HepG2 (cell line): ENCODE measurements around the gene BRAT1. TPM values are rescaled to one million over a fixed set of nuclear protein-coding genes. Genes with fewer than 3 reads are reported as not detected.

Experiments
- ATAC-seq: fragments of 200-7000 bp; cut with Tn5 transposase; 3 replicates; pipeline ENCODE4 v1.9.1; 2020; ENCODE audit warnings: mild to moderate bottlenecking, moderate library complexity
- BruUV-seq: library from RNA; stranded (reverse); fragments of 400-500 nt; replicated peaks from 2 replicates; lab custom pipeline; 2021; lab: Mats Ljungman, UMichigan
- CTCF ChIA-PET: fragments of 300-600 bp; formaldehyde crosslinking; extraction: SDS; loops from one replicate; lab custom pipeline; 2021; ENCODE audit warnings: low total read pairs, inconsistent platforms, low intra/inter-chr PET ratio; lab: Yijun Ruan, JAX
- POLR2A ChIA-PET: fragments of 350-600 bp; sonication (Branson Sonifier 250); formaldehyde crosslinking; loops from one replicate; lab custom pipeline; 2020; ENCODE audit warnings: antibody characterized with exemption, inconsistent platforms; lab: Yijun Ruan, JAX
- DNase-seq: peaks from one replicate; pipeline ENCODE4 v3.0.0-alpha.2; 2015; ENCODE audit warnings: low spot score
- FAIRE-seq: peaks from 3 replicates; lab custom pipeline; 2011; peaks lifted over from hg19 to GRCh38; lab: Jason Lieb, UNC
- H2AFZ ChIP-seq: one replicate; pipeline ENCODE4 v1.6.1; 2011; ENCODE audit warnings: low read length, inconsistent platforms
- H3K27ac ChIP-seq: fragments of 300-600 bp; 3 replicates; pipeline ENCODE4 v1.8.0; 2011; ENCODE audit warnings: mixed run types, mild to moderate bottlenecking, mixed read lengths, low read length, inconsistent platforms; ENCODE audit not compliant: insufficient read depth; ENCODE audit errors: extremely low read length
- H3K27me3 ChIP-seq, 2 experiments: fragments of 200-600 bp in 1 of 2; 2 replicates in 1 of 2; 3 replicates in 1 of 2; pipeline versions ENCODE4 v1.6.0 to v1.8.0; 2011; ENCODE audit warnings: low read length in 2 of 2, mild to moderate bottlenecking in 2 of 2, moderate library complexity in 2 of 2, inconsistent platforms in 1 of 2; ENCODE audit not compliant: insufficient read depth in 2 of 2, control insufficient read depth in 1 of 2
- H3K36me3 ChIP-seq, 2 experiments: fragments of 200-600 bp in 1 of 2; replicated peaks in 1 of 2; 2 replicates in 1 of 2; 3 replicates in 1 of 2; pipeline versions ENCODE4 v1.5.1 to v1.8.0; 2011; ENCODE audit warnings: low read length in 2 of 2, inconsistent platforms in 1 of 2; ENCODE audit not compliant: insufficient read depth in 2 of 2, control insufficient read depth in 1 of 2
- H3K4me1 ChIP-seq: 2 replicates; pipeline ENCODE4 v1.5.1; 2012; ENCODE audit warnings: low read length, inconsistent platforms; ENCODE audit not compliant: insufficient read depth
- H3K4me2 ChIP-seq: 2 replicates; pipeline ENCODE4 v1.6.0; 2011; ENCODE audit warnings: low read depth, low read length, inconsistent platforms
- H3K4me3 ChIP-seq, 3 experiments: fragments of 200-600 bp in 1 of 3; sonication (generic), shearing (Covaris generic) in 1 of 3; replicated peaks in 1 of 3; 2 replicates each; pipeline ENCODE4 v1.5.1; 2011 to 2016; ENCODE audit warnings: low read length in 3 of 3, inconsistent platforms in 2 of 3, low read depth in 2 of 3, mild to moderate bottlenecking in 2 of 3, control low read depth in 1 of 3, mixed read lengths in 1 of 3; ENCODE audit not compliant: insufficient read depth in 1 of 3
- H3K79me2 ChIP-seq: one replicate; pipeline ENCODE4 v1.6.1; 2011; ENCODE audit warnings: low read length, inconsistent platforms; ENCODE audit not compliant: insufficient read depth
- H3K9ac ChIP-seq: 2 replicates; pipeline ENCODE4 v1.6.0; 2011; ENCODE audit warnings: mild to moderate bottlenecking, low read depth, low read length, inconsistent platforms; ENCODE audit not compliant: insufficient read depth
- H3K9me3 ChIP-seq: 2 replicates; pipeline ENCODE4 v1.5.1; 2012; ENCODE audit warnings: mild to moderate bottlenecking, low read length
- H4K20me1 ChIP-seq: 2 replicates; pipeline ENCODE4 v1.6.0; 2011; ENCODE audit warnings: inconsistent platforms, mild to moderate bottlenecking, low read length, moderate library complexity; ENCODE audit not compliant: insufficient read depth
- RAD21 ChIP-seq: fragments of 450-650 bp; formaldehyde crosslinking; IDR thresholded peaks from 2 replicates; pipeline ENCODE4 v1.5.0; 2020; ENCODE audit warnings: mild to moderate bottlenecking
- RARG ChIP-seq: sonication (generic); formaldehyde crosslinking; IDR thresholded peaks from 2 replicates; pipeline ENCODE4 v1.4.0; 2020; ENCODE audit warnings: low read depth, mild to moderate bottlenecking, missing genetic modification reagents
- ZNF235 ChIP-seq: sonication (generic); formaldehyde crosslinking; IDR thresholded peaks from 2 replicates; pipeline ENCODE4 v1.8.1; 2023; ENCODE audit warnings: mild to moderate bottlenecking, missing genetic modification reagents, borderline replicate concordance
- ZNF556 ChIP-seq: sonication (generic); formaldehyde crosslinking; IDR thresholded peaks from 2 replicates; pipeline ENCODE4 v1.4.0; 2020; ENCODE audit warnings: mild to moderate bottlenecking, missing genetic modification reagents, borderline replicate concordance
- ZNF878 ChIP-seq: sonication (generic); formaldehyde crosslinking; IDR thresholded peaks from 2 replicates; pipeline ENCODE4 v1.8.1; 2023; ENCODE audit warnings: mild to moderate bottlenecking, missing genetic modification reagents, moderate library complexity
- WGBS: methylation state at CpG from one replicate; pipeline ENCODE4 v1.1.6; 2017; ENCODE audit warnings: low lambda C conversion rate; 5-methylcytosine and 5-hydroxymethylcytosine counted together
- in situ Hi-C: cut with HindIII; loops from 2 replicates; pipeline ENCODE4 v1.10.0; 2017; ENCODE audit warnings: low pct_unique_long_range_greater_than_20kb; ENCODE audit not compliant: extremely low pct_ligation_motif_present
- intact Hi-C: fragments of 100-400 bp; cut with micrococcal nuclease; formaldehyde crosslinking; loops from one replicate; pipeline ENCODE4 v1.10.0; 2022; ENCODE audit not compliant: unreplicated experiment
- polyA plus RNA-seq, 8 experiments: library from polyadenylated mRNA; depleted of rRNA in 3 of 8; stranded (reverse) in 7 of 8; unstranded in 1 of 8; fragments of >200 nt; fragmentation: Illumina TruSeq in 4 of 8; extraction: Trizol in 4 of 8; gene quantifications; 2 replicates each; pipeline versions ENCODE4 v1.2.1 to v1.2.3, GENCODE V29; 2011 to 2016; ENCODE audit warnings: low read depth in 4 of 8, missing spikeins in 1 of 8, mixed read lengths in 1 of 8; ENCODE audit not compliant: insufficient read depth in 1 of 8
- total RNA-seq, 5 experiments: library from RNA; depleted of rRNA; stranded (reverse); fragments of >200 nt; fragmentation: Illumina TruSeq; extraction: Trizol; gene quantifications; 2 replicates each; pipeline ENCODE4 v1.2.3, GENCODE V29; 2016; ENCODE audit warnings: low read depth in 1 of 5
- TF ChIP-seq, protein P1 (sequence below): sonication (generic); formaldehyde crosslinking; IDR thresholded peaks from 2 replicates; pipeline ENCODE4 v1.4.0; 2020; ENCODE audit warnings: mild to moderate bottlenecking, missing genetic modification reagents
- TF ChIP-seq, protein P2 (sequence below): sonication (generic); formaldehyde crosslinking; IDR thresholded peaks from 2 replicates; pipeline ENCODE4 v1.4.0; 2020; ENCODE audit warnings: missing genetic modification reagents

The BRAT1 gene
- total and polyA plus RNA-seq, 2 of the 13 experiments (the other 11 are each of a cell fraction or from before 2014, with no cell fraction given), result 10.2 to 20.3 TPM

DNA sequence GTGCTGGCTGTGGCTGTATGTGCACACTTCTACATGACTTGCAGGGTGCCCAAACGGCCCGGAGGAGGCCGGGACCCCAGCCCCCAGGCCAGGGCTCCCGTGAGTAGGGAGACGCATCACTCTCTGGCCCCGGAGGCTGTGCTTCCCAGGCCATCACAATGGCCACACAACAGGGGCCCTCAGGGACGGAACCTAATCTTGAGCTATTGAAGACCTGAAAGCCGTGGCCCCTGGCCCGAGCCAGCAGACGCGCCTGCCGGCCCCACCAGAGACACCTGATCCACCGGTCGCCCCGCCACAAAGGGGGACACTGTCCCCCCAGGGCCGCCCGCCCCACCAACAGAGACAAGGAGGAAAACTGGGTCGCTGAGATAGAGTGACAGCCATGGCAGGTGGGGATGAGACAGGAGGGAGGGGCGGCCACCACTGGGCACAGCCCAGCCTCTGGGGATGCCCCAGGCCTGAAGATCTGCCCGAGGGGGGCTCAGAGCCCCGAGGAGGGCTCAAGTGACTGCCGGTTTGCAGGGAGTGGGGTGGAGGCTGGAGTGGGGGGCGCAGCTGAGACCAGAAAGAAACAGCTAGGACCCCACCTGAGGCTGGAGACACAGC lies 45.9 kb downstream of the BRAT1 start:
- H3K4me2 ChIP-seq, result peak overlapping the region; percentile 18; the same call in 1 of the 2 replicates
- TF ChIP-seq RARG (CRISPR knock-in tag) (no peak), RAD21 (CRISPR knock-in tag) (no peak), ZNF878 (CRISPR knock-in tag) (no peak), ZNF556 (no peak), ZNF235 (CRISPR knock-in tag) (no peak)
- TF ChIP-seq, protein P1, sequence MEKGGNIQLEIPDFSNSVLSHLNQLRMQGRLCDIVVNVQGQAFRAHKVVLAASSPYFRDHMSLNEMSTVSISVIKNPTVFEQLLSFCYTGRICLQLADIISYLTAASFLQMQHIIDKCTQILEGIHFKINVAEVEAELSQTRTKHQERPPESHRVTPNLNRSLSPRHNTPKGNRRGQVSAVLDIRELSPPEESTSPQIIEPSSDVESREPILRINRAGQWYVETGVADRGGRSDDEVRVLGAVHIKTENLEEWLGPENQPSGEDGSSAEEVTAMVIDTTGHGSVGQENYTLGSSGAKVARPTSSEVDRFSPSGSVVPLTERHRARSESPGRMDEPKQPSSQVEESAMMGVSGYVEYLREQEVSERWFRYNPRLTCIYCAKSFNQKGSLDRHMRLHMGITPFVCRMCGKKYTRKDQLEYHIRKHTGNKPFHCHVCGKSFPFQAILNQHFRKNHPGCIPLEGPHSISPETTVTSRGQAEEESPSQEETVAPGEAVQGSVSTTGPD (CRISPR knock-in tag), result no peak
- TF ChIP-seq, protein P2, sequence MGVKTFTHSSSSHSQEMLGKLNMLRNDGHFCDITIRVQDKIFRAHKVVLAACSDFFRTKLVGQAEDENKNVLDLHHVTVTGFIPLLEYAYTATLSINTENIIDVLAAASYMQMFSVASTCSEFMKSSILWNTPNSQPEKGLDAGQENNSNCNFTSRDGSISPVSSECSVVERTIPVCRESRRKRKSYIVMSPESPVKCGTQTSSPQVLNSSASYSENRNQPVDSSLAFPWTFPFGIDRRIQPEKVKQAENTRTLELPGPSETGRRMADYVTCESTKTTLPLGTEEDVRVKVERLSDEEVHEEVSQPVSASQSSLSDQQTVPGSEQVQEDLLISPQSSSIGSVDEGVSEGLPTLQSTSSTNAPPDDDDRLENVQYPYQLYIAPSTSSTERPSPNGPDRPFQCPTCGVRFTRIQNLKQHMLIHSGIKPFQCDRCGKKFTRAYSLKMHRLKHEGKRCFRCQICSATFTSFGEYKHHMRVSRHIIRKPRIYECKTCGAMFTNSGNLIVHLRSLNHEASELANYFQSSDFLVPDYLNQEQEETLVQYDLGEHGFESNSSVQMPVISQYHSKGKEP (CRISPR knock-in tag), result no peak
- H3K4me3 ChIP-seq, result no peak overlapping the region
- no peak overlapping the region for H3K27ac ChIP-seq
- H3K4me1 ChIP-seq, result peaks cover 66% of the 10 kb centered on the region
- CTCF ChIA-PET, result no interaction called here
- no peaks in the 10 kb centered on the region for H4K20me1 ChIP-seq
- DNase-seq (no peak), FAIRE-seq (no peak), ATAC-seq (no peak)
- POLR2A ChIA-PET, result interaction anchor here (0.6 kb wide), 1 partner anchor 9 kb away, joined by 3 read pairs; no protein-coding TSS in a partner anchor
- 37% methylated on average over 11 of the region's 23 CpGs for WGBS
- H3K79me2 ChIP-seq, result no peaks in the 10 kb centered on the region
- no peaks in the 10 kb centered on the region for H3K36me3 ChIP-seq
- no peaks in the 10 kb centered on the region for H3K9me3 ChIP-seq
- in situ Hi-C loops (no loop called here), intact Hi-C loops (no loop called here)
- no peak overlapping the region for H3K9ac ChIP-seq
- peaks cover 11 to 91% of the 10 kb centered on the region in 2 experiments; a peak in 4 of 5 replicates for H3K27me3 ChIP-seq
- no peak overlapping the region for H2AFZ ChIP-seq
- BruUV-seq, result no TSS peak
